BE2C (cell line): ENCODE data around the gene SDF4.

Source experiments
- DNase-seq: peaks from one replicate; pipeline ENCODE4 v3.0.0-alpha.2; 2020
- H3K27me3 ChIP-seq: fragments of 250-450 bp; sonication (Bioruptor Pico); 2 replicates; pipeline ENCODE4 v1.5.1; 2020; ENCODE audit warnings: mild to moderate bottlenecking
- H3K36me3 ChIP-seq: fragments of 250-450 bp; sonication (Bioruptor Pico); 2 replicates; pipeline ENCODE4 v1.5.1; 2020; ENCODE audit warnings: mild to moderate bottlenecking
- H3K4me1 ChIP-seq: fragments of 250-450 bp; sonication (Bioruptor Pico); 2 replicates; pipeline ENCODE4 v1.5.1; 2020
- H3K4me3 ChIP-seq: 2 replicates; pipeline ENCODE4 v1.5.1; 2011; ENCODE audit warnings: low read depth, low read length
- H3K9me3 ChIP-seq: fragments of 250-450 bp; sonication (Bioruptor Pico); 2 replicates; pipeline ENCODE4 v1.5.1; 2020
- CTCF ChIP-seq: IDR thresholded peaks from 2 replicates; pipeline ENCODE4 v1.5.1; 2012; ENCODE audit warnings: mild to moderate bottlenecking, low read depth, low read length

SDF4 gene

GRCh38 chr1:1215080-1215676, 16.6 kb downstream of the SDF4 start:
- Histone ChIP-seq H3K4me3 (no peak overlapping the region), H3K36me3 (peaks cover 24% of the 10 kb centered on the region), H3K9me3 (no peaks in the 10 kb centered on the region), H3K4me1 (no peaks in the 10 kb centered on the region), H3K27me3 (no peaks in the 10 kb centered on the region)
- no peak for DNase-seq
- no peak for TF ChIP-seq CTCF

GRCh38 chr1:1213345-1214265, 18.2 kb downstream of the SDF4 start, which contains the start of gene TNFRSF4:
TSS of gene TNFRSF4 (minus strand) at chr1:1214153. CDS start at chr1:1214127, 26 bp downstream.
- Histone ChIP-seq H3K36me3 (peaks cover 15% of the 10 kb centered on the region), H3K4me1 (no peaks in the 10 kb centered on the region)

GRCh38 chr1:1212780-1213344, 18.9 kb downstream of the SDF4 start:
- Histone ChIP-seq H3K9me3 (no peaks in the 10 kb centered on the region), H3K36me3 (peaks cover 8% of the 10 kb centered on the region), H3K4me1 (no peaks in the 10 kb centered on the region), H3K27me3 (no peaks in the 10 kb centered on the region), H3K4me3 (no peak overlapping the region)
- no peak for TF ChIP-seq CTCF
- peak; percentile 14 for DNase-seq

More at GRCh38 chr1:1213345-1214265, 18.2 kb downstream of the SDF4 start, which contains the start of gene TNFRSF4:
- peak; percentile 22 for DNase-seq
- Histone ChIP-seq H3K9me3 (no peaks in the 10 kb centered on the region), H3K27me3 (no peaks in the 10 kb centered on the region), H3K4me3 (no peak within 1 kb of the TSS)
- TF ChIP-seq CTCF: no peak

- DNase-seq: peak; percentile 32
- H3K4me3 ChIP-seq: no peak overlapping the region
- no peak for TF ChIP-seq CTCF
- no peaks in the 10 kb centered on the region for H3K4me1 ChIP-seq
- peaks cover 3% of the 10 kb centered on the region; the same call in 1 of the 2 replicates for H3K36me3 ChIP-seq
- peaks cover 7% of the 10 kb centered on the region for H3K27me3 ChIP-seq
- no peaks in the 10 kb centered on the region for H3K9me3 ChIP-seq
Observed at GRCh38 chr1:1211541-1212441, 20.0 kb downstream of the SDF4 start.

- no peak overlapping the region for H3K4me3 ChIP-seq
- H3K4me1 ChIP-seq: no peaks in the 10 kb centered on the region
- no peaks in the 10 kb centered on the region for H3K9me3 ChIP-seq
- H3K27me3 ChIP-seq: peaks cover 14% of the 10 kb centered on the region
- DNase-seq: peak; percentile 11
- no peak for TF ChIP-seq CTCF
- peaks cover under 1% of the 10 kb centered on the region; the same call in 1 of the 2 replicates for H3K36me3 ChIP-seq
Observed at GRCh38 chr1:1210726-1211540, 20.9 kb downstream of the SDF4 start.
